GM12801 (cell line): ENCODE data around the gene TRABD.

Experiments used
- TF ChIP-seq, protein P1 (sequence below): IDR thresholded peaks from one replicate; pipeline ENCODE4 v1.5.1; 2011; ENCODE audit warnings: control low read depth; ENCODE audit not compliant: insufficient read length; ENCODE audit errors: extremely low read depth

The TRABD gene

DNA sequence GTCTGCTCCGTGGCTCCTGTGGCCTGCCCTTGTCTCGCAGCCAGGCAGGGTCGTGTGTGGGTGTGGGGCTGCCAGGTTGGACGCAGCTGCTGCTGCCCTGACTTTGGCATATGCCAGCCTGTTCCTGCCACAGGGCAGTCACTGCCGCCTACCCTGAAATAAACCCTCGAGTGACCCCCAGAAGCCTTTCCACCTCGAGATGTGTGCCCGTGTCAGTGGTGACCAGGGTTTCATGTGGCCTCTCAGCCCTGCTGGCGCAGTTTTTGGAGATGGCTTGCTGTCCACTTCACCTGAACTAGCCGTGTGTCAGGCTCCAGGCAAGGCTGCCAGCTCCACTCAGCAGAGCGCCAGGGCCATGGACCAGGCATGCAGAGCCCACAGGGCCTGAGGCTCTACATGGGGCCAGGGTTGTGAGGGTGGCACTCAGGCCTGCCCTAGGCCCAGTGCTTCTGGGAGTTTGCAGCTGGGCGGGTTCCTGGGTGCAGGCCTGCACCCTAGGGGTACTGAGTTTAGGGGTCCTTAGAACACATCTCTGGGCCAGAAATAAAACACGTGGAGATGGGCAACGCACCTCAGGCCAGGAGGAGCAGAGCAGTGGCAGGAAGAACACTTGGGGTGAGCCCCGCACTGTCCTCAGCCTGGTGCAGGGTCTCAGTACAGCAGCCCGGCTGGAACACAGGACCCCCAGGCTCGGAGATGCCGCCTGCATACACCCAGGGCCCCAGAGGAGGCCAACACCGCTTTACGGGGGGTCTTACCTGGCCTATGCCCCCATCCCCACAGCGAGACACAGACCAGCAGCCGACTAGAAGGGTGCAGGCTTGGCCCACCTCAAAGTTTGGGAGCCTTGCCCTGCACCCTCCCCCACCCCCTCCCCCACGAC, 24.0 kb upstream of the TRABD start:
- TF ChIP-seq, protein P1, sequence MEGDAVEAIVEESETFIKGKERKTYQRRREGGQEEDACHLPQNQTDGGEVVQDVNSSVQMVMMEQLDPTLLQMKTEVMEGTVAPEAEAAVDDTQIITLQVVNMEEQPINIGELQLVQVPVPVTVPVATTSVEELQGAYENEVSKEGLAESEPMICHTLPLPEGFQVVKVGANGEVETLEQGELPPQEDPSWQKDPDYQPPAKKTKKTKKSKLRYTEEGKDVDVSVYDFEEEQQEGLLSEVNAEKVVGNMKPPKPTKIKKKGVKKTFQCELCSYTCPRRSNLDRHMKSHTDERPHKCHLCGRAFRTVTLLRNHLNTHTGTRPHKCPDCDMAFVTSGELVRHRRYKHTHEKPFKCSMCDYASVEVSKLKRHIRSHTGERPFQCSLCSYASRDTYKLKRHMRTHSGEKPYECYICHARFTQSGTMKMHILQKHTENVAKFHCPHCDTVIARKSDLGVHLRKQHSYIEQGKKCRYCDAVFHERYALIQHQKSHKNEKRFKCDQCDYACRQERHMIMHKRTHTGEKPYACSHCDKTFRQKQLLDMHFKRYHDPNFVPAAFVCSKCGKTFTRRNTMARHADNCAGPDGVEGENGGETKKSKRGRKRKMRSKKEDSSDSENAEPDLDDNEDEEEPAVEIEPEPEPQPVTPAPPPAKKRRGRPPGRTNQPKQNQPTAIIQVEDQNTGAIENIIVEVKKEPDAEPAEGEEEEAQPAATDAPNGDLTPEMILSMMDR: no peak

DNA sequence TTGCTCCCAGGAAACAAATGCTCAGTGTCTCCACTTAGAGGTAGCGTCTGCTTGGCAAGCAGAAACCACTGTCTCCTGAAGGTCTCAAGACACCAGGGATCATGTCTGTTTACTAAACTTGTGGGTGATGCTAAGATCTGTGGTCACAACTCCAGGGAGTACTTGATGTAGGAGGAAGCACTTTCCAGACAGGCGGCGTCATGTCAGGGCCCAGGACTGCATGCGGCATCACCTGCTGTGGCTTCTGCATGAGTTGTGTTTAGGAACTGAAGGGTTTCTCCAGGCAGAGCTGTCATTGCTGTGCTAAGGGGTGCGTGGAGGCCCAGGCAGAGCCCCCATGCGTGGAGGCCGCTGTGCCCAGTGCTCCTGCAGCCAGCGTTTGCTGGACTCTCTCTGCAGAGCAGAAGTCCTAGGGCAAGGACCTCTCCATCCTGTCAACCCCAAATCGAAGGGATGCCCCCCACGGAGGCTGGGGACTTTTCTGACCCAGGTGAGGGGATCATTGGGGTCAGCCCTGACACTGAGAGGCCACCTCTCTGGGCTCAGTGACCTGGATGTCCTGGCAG, 23.2 kb upstream of the TRABD start:
- TF ChIP-seq, protein P1: no peak

DNA sequence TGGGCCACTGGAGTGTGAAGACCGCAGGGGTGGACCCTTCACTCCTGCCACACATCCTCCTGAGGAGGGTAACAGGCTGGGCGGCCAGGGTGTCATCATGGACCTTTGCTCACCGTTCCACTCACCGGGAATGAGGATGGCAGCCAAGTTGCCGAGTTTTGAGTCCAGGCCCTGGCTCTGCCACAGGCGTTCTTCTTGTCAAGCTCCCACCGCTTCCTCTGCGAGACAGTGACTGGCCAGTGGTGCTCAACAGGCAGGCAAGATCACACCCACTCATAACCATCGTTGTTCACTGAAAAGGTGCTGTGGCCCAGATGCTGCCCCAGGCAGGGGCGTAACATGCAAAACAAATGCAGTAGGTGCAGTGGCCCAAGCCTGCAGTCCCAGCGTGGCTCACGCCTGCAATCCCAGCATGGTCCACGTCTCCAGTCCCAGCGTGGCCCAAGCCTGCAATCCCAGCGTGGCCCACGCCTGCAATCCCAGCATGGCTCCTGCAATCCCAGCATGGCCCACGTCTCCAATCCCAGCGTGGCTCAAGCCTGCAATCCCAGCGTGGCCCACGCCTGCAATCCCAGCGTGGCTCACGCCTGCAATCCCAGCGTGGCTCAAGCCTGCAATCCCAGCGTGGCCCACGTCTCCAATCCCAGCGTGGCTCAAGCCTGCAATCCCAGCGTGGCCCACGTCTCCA, 20.1 kb upstream of the TRABD start:
- TF ChIP-seq, protein P1: no peak

DNA sequence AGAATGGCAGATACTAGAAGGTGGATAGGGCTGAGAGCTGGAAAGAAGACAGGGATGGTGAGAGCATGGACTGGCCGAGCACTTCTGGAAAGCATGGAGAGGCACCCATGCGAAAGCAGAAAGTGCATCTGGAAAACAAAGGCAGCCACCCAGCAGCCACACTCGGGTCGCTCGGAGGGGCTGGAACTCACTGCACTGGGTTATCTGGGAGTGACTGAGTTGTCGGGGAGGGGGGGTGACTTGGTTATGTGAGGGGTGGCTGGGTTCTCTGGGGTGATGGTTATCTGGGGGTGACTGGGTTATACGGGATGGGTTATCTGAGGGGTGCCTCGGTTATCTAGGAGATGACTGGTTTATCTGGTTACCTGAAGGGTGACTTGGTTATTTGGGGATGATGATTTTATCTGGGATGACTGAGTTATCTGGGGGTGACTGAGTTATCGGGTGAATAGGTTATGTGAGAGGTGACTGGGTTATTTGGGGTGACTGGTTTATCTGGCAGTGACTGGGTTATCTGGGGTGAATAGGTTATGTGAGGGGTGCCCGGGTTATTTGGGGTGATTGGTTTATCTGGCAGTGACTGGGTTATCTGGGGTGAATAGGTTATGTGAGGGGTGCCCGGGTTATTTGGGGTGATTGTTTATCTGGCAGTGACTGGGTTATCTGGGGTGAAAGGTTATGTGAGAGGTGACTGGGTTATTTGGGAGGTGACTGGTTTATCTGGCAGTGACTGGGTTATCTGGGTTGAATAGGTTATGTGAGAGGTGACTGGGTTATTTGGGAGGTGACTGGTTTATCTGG, 17.8 kb upstream of the TRABD start:
- TF ChIP-seq, protein P1: no peak

DNA sequence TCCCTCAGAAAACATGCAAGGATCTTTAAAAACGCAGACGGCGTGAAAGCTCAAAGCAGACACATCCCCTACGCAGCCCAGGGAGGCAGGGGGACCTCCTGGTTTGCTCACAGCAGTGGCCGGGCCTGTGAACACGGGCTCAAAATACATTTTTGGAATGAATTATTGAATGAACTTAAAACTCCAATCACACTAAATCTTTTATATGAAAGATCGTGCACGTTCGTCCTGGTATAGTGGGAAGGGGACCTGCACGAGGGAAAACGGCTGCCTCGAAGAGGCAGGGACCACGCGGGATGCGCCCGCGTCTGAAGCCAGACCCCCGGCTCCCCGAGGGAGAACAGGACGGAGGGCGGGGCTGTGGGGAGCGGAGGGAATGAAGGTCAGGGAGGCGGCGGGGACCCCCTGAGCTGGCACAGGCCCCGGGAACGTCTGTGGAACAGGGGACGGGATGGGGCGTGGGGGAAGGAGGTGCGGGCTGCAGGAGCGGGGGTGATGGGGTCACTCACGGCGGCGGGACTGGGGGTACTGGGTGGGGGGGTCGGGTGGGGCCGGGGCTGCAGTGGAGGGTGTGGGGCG, 16.4 kb upstream of the TRABD start:
- TF ChIP-seq, protein P1: no peak

DNA sequence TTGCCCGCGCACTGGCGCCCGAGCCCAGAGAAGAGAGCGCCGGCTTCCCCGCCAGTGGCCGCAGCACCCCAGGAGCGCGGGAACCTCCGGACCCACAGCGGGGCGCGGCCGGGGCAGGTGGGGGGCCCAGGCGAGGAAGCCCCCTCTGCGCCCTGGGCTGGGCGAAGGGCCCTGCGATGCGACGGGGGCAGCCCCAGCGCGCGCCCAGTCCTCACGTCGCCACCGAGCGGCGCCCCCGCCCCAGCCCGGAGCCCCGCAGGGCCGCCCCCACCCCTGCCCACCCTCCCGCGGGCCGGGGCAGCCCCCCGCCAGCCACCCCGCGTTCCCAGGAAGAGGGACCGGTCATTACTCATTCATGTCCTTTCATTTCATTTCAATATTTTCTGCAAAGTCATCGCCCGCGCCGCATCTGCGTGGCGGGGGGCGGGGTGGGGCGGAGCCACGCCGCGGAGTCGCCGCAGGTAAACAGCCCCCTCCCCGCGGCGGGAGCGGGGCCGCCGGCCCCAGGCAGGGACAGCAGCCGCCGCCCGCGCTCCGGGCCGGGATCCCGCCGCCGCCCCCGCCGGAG, 15.9 kb upstream of the TRABD start:
- TF ChIP-seq, protein P1: no peak
